Measurements from ENCODE around the gene IFNA8.

Gene IFNA8

DNA sequence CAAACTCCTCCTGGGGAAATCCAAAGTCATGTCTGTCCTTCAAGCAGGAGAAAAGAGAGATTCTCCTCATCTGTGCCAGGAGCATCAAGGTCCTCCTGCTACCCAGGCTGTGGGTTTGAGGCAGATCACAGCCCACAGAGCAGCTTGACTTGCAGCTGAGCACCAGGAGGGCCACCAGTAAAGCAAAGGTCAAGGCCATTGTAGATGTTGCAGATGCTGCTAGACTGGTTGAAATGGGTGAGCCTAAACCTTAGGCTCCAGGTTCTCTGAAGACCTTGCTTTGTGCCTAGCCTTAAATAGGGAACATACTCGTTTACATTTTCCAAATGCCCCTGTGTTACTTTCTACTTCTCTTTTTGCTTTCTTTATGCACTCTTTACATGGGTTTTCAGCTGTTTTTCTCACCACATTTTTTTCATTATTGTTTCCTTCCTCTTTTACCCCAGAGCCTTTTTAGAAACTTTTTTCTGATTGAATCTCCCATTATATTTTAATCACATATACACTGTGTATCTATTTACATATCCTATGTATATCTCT, 23.7 kb upstream of the IFNA8 start, which contains the start of gene IFNA2:
IFNA2 (minus strand) TSS at position 268 of the 540 bp plus-strand sequence; CDS start at position 199, 69 bp downstream.
- no peak for DNase-seq (ENCODE audit: low read depth)
- TF ChIP-seq, protein P1, sequence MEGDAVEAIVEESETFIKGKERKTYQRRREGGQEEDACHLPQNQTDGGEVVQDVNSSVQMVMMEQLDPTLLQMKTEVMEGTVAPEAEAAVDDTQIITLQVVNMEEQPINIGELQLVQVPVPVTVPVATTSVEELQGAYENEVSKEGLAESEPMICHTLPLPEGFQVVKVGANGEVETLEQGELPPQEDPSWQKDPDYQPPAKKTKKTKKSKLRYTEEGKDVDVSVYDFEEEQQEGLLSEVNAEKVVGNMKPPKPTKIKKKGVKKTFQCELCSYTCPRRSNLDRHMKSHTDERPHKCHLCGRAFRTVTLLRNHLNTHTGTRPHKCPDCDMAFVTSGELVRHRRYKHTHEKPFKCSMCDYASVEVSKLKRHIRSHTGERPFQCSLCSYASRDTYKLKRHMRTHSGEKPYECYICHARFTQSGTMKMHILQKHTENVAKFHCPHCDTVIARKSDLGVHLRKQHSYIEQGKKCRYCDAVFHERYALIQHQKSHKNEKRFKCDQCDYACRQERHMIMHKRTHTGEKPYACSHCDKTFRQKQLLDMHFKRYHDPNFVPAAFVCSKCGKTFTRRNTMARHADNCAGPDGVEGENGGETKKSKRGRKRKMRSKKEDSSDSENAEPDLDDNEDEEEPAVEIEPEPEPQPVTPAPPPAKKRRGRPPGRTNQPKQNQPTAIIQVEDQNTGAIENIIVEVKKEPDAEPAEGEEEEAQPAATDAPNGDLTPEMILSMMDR (IDR thresholded peaks at IDR 0.05; ENCODE audit: control insufficient read depth, insufficient read depth, low read depth, low read length, missing control alignments) = no peak
- H3K4me3 ChIP-seq (ENCODE audit: control insufficient read depth, low read depth, low read length) = no peak within 1 kb of the TSS

DNA sequence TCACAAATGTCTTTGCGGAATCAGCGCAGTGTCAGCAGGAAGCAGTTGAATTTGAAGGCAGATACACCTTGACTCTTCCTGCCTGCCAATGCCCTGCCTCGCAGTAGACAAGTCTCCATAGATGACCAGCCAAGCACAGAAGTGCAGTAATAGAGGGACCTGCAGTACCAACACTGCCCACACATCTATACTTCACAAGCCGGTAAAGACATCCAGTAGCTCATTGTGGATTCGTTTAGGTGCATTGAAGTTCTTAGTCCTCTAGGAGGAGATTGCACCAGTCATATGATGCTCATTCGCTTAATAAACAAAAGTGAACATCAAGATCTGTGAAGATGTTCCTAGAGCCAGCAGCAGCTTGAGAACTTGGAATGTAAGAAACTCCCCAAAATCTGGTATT, 16.6 kb upstream of the IFNA8 start:
- H3K4me3 ChIP-seq (ENCODE audit: control insufficient read depth, low read depth, low read length) = no peak overlapping the region
- TF ChIP-seq, protein P1 (IDR thresholded peaks at IDR 0.05; ENCODE audit: control insufficient read depth, insufficient read depth, low read depth, low read length, missing control alignments) = peak; percentile 6
- no peak for DNase-seq (ENCODE audit: low read depth)

DNA sequence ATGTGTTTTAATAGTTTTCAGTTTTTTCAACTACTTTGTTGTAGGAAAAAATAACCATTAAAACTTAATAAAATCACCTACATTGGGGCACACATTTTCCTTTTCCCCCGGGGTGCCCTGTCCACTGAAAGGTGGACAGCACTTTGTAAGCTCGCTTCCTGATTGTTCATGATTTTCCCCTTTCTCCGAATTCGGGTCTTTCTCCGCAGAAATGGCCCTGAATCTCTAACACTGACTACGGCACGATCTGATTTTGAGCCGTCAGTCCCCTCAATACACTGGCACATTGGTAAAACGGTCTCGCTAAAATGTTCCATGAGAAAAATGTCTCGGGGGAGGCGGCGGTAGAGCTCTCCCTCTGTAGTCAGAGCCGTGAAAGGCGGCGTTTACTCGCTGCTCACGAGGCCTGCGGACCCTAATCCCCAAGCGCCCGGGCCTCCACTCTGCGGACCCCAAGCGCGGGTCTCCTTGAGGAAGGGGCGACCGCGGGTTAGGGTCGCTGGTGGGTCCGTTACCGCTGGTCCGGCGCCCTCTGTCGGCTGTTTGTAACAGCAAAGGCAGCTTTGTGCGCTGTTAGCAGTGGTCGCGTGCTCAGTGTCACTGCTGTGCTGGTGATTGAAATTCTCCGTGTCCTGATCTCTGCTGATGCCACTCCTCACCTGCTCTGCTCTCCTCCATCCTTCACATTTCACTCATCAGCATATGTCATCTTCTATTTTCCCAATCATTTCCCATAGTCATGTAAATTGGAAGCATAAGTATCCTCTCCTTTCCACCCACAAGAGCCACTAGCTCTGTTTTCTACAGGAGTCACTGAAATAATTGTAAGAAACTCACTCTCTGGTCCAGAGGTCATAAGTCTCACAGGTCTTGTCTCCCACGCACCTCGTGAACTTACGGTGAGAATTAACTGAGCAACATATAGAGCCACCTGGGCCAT, 12.9 kb upstream of the IFNA8 start:
- H3K4me3 ChIP-seq (ENCODE audit: control insufficient read depth, low read depth, low read length) = peak overlapping the region; percentile 63
- TF ChIP-seq, protein P1 (IDR thresholded peaks at IDR 0.05; ENCODE audit: control insufficient read depth, insufficient read depth, low read depth, low read length, missing control alignments) = peak; percentile 87
- no peak for DNase-seq (ENCODE audit: low read depth)

DNA sequence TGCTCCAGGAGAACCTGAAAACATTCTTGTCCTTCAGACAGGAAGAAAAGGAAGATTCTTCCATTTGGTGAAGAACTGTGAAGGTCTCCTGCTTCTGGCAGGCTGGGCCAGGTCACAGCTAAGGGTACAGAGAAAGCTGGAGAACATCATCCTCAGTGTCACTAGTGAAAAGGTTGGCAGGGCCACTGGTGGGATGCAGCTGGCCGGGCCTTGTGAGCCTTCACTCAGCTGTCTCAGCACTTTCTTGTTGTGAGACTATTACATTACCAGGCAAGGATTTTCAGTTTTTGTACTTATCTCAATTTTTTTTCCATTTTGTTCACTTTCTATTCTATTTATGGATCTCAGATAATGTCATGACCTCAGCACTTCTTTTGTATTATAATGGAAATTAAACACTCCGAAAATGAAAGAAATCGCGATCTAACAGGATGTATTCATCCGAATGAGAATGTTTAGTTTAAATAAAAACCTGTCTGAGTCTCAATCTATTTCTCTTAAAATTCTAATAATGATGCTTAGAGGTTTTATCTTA, 9.9 kb upstream of the IFNA8 start:
- TF ChIP-seq, protein P1 (IDR thresholded peaks at IDR 0.05; ENCODE audit: control insufficient read depth, insufficient read depth, low read depth, low read length, missing control alignments) = no peak
- DNase-seq (ENCODE audit: low read depth) = no peak

DNA sequence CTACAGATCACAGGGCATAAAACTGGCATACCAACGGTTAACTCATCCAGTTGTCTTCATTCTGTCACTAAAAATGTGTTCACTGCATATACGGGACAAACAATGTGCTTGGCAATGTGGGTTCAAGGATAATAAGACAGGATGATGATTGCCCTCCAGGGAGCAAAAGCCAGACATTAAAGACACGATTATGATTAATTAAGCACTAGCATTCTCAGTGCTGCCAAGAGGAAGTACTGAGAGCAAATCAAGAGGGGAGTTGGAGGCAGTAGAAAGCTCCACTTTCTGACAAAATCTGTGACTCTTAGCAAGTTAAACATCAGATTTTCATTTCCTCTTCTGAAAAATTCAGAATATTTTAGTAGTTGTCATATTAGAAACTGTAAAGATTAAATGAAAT, 9.0 kb upstream of the IFNA8 start:
- TF ChIP-seq, protein P1 (IDR thresholded peaks at IDR 0.05; ENCODE audit: control insufficient read depth, insufficient read depth, low read depth, low read length, missing control alignments) = no peak
- no peak overlapping the region for H3K4me3 ChIP-seq (ENCODE audit: control insufficient read depth, low read depth, low read length)
- no peak for DNase-seq (ENCODE audit: low read depth)

More for the DNA sequence above, 9.9 kb upstream of the IFNA8 start:
- H3K4me3 ChIP-seq (ENCODE audit: control insufficient read depth, low read depth, low read length) = no peak overlapping the region

DNA sequence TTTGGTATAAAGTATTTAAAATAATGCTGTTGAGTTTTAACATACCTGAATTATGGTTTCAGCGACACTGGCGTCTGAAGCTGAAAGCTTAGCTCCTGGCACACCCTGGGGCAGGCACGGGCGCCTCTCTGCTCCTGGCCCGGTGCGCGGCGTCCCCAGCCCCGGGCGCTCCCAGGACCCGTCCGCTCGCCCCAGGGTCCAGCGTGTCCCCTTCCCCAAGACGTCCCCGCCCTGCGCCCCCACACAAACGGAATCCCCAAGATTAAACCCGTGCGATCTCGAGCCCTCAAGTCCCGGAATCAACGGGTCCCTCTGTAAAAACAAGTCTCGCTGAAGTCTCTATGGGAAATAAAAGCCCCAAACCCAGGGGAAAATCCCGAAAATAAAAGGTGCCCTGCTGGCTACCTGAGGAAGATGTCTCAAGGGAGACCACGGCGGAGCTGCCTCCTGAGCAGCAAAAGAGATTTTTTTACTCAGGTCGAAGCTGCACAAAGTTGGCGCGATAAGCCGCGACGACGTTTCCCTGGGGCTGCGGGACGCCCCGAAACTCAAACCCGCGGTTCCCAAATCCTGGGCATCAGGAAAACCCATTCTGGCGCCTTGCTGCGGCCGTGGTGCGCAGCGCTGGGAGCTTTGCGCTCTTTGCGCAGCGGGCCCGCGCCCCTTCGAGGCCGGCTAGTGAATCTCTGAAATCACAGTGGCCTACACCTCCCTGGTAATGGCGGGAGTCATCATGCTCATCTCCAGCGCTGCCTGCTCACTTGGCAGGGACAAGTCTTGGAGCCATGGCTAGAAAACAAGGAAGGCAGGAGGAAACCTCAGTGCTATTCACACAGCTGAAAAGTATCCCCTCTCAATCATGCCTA, 6.3 kb upstream of the IFNA8 start:
- TF ChIP-seq, protein P1 (IDR thresholded peaks at IDR 0.05; ENCODE audit: control insufficient read depth, insufficient read depth, low read depth, low read length, missing control alignments) = no peak
- no peak for DNase-seq (ENCODE audit: low read depth)
- peak overlapping the region; percentile 11 for H3K4me3 ChIP-seq (ENCODE audit: control insufficient read depth, low read depth, low read length)

Data from AG09309 (cell line).